Measurements from ENCODE around the gene SLC10A7.

SLC10A7 gene

DNA sequence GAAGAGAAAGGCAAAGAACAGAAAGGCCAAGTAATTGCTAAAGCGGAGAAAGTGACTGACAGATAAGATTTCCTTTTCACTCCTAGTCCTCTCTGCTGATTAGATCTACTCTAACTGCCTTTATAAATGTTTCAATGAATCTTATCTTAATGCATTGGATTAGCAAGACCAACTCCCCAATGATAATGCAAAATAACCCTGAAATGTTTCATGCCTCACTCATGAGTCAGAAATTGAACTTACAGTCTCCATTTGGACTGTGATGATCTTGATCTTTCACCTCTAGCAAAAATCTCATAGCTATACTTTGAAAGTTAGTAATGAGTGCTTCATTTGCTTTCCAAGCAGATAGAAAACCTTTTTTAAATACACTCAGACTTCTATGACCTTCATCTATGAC lies 26.5 kb downstream of the SLC10A7 start:
- no peak for DNase-seq

GRCh38 chr4:146494143-146494542 lies 27.6 kb downstream of the SLC10A7 start:
- no peak for DNase-seq

DNA sequence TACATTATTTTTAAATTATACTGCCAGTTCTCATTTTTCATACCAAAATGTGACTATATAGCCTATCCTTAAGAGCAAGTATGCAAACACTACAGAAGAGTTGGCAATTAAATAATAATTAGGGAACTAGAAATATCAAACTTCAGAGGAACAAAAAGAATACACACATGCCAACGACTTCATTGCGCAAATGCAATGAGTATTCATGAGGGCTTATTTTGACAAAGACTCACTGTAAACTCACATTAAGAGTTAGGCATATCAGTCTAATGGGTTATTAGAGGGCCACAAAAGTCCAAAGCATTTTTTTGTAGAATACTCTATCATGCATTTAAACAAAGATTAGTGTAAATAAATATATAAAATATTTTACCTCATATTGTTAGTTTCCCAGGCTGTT lies 31.6 kb downstream of the SLC10A7 start:
- DNase-seq = no peak

DNA sequence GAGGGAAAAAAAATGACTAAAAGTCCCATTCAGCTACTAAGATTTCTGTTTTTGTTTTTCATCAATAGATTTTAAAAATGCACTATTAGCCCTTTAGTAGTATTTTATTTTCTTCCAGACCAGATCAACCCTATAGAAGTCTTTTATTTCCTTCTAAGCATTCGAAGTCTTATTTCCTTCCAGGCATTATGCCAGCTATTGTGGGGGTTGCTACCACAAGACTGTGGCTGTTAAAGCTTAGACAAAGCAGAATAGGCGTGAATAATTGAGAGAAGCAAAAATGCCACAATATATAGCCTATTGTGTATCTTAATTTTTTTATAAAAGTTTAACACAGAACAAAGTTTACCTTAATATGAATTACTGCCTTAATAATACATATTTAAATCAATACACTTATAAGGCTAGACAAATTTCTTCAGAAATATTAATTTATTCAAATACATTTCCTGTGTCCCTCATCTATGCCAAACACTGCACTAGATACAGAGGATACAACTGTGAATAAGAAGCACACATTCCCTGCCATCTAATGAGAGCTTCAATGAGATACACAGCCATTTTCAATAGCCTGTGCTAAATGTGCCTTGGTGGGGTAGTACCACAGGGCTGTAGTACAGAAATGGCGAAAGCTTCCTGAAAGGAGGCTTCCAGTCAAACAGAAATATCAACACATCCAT lies 33.1 kb downstream of the SLC10A7 start:
- DNase-seq = no peak

GRCh38 chr4:146486565-146486964 lies 35.2 kb downstream of the SLC10A7 start:
- no peak for DNase-seq

DNA sequence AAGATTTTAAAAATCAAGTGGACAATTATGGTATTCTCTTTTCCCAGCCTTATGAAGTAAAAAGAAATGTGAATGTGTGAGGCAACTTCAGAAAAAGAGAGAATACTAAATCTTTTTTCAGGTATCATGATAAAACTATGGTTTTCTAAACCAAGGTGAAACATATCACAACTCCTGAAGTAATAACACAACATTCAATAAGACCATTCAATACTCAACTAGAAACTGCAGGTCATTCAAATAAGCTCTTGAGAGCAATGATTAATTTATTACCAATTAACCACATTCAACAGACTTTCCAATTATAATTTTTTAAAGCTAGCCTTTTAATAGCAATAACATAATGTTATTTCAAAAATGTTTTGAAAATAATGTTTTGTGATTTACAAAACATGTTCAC lies 35.8 kb downstream of the SLC10A7 start:
- DNase-seq = no peak

- DNase-seq = no peak
Observed at GRCh38 chr4:146482788-146483187, 39.0 kb downstream of the SLC10A7 start.

GRCh38 chr4:146481246-146481645 lies 40.5 kb downstream of the SLC10A7 start:
- no peak for DNase-seq

GRCh38 chr4:146478009-146478408 lies 43.7 kb downstream of the SLC10A7 start:
- DNase-seq = no peak

- no peak for DNase-seq
Observed at GRCh38 chr4:146477054-146477453, 44.7 kb downstream of the SLC10A7 start.

- DNase-seq = no peak
Observed at GRCh38 chr4:146472404-146472803, 49.3 kb downstream of the SLC10A7 start.

DNA sequence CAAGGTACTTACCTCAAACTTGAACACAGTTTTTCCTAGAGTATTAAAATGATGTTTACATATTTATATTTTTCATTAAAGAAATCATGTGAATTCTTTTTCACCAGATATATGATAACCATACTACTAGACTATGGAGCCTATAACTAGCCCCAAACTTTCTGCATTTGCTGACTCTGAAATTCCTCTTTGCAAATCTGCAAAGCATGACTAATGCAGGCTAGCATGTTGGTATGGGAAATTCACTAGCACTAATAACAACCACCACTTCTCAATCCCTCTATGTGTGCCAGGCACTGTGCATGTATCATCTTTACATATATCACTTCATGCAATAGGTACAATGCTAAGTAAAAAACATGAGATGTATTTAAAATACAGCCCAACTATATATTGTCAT lies 51.1 kb downstream of the SLC10A7 start:
- DNase-seq = no peak

- no peak for DNase-seq
Observed at GRCh38 chr4:146469022-146469421, 52.7 kb downstream of the SLC10A7 start.

DNA sequence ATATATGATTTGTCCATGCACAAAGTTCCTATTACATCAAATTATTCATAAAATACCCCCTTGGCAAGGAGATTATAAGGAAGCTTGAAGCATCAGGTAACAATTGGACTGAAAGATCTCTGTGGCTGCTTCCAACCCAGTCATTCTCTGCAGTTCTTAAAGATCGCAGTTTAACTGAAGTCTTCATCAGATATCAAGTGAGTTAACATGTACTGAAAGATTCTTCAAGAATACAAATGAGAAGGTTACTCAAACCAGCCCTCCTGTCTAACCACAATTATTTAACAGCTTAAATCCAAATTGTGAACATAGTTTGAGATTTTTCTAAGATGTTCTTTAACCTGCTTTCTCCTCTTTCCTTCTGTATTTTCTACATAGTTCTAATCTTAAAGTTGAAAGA lies 56.1 kb downstream of the SLC10A7 start:
- DNase-seq = no peak

DNA sequence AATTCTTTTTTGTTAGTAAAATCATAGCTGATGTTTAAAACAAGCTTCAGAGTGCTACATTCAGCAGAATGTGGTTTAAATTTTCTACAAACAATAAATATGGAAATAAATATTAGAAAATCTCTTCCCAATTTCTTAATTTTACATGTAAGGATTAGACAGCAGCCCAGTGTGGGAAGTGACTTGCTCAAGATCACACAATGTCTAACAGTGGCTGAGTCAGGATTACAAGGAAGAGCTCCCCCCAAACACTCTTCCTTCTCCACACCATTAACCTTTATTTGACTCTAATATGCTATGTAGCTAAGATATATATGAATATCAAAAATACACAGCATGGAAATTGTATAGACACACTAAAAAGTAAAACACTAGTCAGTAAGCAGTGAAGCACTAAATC lies 59.5 kb downstream of the SLC10A7 start:
- no peak for DNase-seq

GRCh38 chr4:146458594-146458993 lies 63.1 kb downstream of the SLC10A7 start:
- DNase-seq = no peak

DNA sequence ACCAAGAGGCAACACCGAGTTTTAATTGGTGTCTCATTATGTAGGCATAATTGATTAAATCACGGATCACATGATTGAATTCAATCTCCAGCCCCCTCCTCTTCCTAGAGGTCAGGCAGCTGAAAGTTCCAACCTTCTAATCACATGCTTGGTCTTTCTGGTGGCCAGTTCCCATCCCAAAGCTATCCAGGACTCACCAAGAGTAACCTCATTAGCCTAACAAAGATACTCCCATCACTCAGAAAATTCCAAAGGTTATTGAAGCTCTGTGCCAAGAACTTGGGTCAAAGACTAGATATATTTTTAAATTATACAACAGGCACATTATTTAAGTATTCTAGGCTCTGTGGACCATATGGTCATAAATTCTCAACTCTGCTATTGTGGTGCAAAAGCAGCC lies 65.1 kb downstream of the SLC10A7 start:
- DNase-seq = no peak

- DNase-seq = no peak
Observed at GRCh38 chr4:146453181-146453807, 68.4 kb downstream of the SLC10A7 start.

- no peak for DNase-seq
Observed at GRCh38 chr4:146450524-146450923, 71.2 kb downstream of the SLC10A7 start.

GRCh38 chr4:146446555-146446954 lies 75.2 kb downstream of the SLC10A7 start:
- DNase-seq = no peak

DNA sequence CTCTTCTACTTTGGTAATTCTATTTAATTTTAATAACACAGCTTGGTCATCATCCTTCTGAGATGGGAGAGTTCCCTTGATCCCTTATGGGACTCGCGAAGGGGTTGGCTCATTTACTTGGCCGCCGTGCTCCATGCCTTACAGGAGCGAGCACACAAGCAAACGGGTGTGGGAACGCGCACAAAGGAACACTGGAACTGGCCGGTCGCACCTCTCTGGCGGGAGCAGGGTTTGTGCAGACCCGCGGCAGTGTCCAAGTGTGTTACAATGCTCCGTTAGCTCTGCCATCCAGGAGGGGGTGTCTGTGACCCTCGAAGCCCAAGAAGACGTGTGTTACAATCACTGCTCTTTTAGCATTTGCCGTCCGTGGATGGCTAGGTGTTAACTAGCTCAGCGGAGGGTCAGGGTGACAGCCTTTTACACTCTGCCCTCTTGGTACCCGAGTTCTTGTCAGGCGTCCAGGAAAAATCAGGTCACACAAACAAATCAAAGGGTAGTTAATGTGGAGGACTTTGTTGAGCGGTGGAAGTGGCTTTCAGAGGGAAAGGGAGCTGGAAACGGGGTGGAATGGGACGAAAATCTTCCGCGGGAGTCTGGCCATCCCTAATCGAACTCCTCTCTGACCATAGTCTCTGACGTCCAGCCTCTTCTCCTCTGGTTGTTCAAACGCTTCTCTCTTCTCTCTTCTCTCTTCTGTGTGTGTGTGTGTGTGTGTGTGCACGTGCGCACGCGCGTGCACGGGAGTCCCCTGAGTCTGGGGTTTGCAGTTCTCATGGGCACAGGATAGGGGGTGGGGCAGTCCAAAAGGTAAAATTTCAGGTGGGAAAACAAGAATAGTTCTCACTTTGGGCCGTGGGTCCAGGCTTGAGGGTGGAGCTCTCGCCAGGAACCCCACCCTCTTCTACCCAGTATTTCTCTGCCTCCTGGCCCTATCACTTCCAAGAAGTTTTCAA lies 76.3 kb downstream of the SLC10A7 start:
- no peak for DNase-seq

GRCh38 chr4:146443525-146443924 lies 78.2 kb downstream of the SLC10A7 start:
- no peak for DNase-seq

- no peak for DNase-seq
Observed at GRCh38 chr4:146442801-146443200, 78.9 kb downstream of the SLC10A7 start.
